SIG-M5 (cell line): ENCODE measurements around the gene TMEM176A.
"Not testable (repeated sequence)": the region's sequence is repeated elsewhere in the genome, so short reads cannot be mapped to it uniquely, and the experiment has no call there.

Experiments
- DNase-seq: peaks from one replicate; lab custom pipeline; 2025; lab: John Stamatoyannopoulos, UW

Gene TMEM176A, protein sequence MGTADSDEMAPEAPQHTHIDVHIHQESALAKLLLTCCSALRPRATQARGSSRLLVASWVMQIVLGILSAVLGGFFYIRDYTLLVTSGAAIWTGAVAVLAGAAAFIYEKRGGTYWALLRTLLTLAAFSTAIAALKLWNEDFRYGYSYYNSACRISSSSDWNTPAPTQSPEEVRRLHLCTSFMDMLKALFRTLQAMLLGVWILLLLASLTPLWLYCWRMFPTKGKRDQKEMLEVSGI

DNA sequence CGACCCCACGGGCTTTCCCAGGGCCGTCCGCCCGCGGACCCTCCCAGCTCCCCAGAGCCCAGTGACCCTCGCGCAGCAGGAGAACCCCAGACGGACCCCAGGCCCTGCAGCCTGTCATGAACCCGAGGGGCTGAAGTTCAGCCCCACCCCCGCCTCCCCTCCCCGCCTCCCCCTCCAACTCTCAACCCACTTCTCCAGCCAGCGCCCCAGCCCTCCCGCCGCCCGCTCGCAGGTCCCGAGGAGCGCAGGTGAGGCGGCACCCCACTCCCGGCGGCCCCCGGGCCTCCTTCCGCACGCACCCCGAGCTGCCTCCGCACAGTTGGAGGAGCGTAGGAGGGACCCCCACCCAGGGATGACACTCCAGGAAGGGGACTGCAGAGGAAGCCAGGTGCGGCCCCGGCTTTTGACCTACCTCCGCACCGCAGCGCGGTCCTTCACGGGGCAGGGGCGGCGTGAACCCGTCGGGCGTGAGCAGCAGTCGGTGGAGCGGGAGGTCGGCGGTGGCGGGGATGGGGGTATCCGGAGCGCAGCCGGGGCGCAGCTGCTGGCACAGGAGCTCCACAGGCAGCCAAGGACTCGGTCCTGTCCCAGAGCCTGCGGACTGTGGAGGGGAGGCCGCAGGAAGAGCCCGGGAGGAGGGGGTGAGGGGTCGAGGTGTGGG lies at the start of gene TMEM176A:
Gene TMEM176A, plus strand, starts transcription at position 189 of the 661 bp plus-strand sequence. CDS start 782 bp downstream, outside the sequence.
- DNase-seq, result no peak

DNA sequence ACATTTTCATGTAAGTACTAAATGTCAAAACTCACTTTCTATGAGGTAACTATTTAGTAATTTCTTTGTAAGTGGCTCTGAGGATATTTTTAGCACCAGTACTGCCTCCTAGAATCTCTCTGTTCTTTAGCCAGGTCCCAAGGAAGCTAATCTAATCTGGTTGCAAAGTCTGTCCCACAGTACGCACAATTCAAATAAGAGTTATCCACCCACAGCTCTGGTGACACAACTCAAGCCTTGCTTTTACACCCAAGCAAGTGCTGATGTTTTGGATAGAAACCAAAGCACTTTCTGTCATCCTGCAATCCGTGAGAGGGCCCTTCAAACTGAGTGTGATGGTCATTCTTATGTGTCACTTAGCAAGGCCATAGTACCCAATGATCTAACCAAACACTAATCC lies 48.9 kb upstream of the TMEM176A start:
- no peak for DNase-seq

DNA sequence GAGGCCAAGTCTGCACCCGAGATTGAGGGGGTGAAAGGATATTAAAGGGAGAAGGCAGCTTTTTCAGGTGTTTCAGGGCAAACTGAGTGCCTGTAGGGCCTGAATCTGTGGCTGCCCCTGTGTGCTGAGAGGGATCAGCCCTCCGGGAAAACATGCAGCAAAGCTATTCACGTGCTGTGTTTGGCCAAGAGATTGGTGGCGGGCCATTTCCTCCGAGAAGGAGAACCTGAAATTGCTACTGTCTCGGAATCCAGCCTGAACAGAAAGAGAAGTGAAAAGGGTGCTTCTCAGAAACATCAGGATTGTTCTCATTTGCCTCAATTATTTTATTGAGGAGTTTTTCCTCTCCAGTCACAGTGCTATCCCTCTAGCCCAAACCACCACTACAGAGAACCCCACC lies 47.3 kb upstream of the TMEM176A start:
- no peak for DNase-seq

DNA sequence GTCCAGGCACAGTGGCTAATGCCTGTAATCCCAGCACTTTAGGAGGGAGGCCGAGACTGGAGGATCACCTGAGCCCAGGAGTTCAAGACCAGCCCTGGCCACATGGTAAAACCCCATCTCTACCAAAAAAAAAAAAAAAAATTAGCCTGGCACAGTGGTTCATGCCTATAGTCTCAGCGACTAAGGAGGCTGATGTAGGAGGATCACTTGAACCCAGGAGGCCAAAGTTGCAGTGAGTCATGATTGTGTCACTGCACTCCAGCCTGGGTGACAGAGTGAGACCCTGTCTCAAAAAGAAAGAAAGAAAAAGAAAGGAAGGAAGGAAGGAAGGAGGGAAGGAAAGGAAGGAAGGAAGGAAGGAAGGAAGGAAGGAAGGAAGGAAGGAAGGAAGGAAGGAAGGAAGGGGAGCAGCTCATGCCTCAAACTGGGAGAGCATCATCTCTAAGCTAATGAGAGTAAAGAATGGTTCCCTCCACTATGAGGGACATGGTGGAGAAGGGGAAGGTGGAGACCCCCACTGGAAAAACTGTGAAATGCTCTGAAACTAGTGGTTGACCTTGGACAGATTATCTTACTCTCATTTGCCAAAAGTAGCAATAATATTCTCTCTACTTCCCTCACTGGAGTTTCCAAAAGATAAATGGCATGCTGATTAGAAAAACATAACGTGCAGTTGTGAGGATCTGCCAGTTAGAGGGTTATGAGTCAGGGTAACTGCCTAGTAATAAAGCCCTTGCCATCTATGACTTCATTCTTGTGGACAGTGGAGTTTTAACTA lies 46.6 kb upstream of the TMEM176A start:
- no peak for DNase-seq

DNA sequence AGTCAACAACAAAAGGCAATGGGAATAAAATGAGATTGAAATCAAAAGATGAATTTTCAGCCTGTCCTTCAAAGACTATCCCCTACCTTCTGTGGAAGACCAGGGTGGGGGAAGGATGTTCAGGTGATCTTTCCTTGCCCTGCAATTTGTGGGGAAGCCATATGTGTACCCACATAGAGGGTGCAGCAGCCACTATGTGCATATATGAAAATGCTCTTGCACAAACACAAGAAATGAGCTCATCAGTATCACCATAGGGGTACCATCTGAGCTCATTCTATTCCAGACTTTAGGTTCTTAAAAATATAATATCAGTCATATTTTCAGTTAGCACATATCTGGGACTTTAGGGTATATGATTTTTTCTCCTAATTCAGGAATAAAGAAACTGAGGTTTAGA lies 45.6 kb upstream of the TMEM176A start:
- no peak for DNase-seq

DNA sequence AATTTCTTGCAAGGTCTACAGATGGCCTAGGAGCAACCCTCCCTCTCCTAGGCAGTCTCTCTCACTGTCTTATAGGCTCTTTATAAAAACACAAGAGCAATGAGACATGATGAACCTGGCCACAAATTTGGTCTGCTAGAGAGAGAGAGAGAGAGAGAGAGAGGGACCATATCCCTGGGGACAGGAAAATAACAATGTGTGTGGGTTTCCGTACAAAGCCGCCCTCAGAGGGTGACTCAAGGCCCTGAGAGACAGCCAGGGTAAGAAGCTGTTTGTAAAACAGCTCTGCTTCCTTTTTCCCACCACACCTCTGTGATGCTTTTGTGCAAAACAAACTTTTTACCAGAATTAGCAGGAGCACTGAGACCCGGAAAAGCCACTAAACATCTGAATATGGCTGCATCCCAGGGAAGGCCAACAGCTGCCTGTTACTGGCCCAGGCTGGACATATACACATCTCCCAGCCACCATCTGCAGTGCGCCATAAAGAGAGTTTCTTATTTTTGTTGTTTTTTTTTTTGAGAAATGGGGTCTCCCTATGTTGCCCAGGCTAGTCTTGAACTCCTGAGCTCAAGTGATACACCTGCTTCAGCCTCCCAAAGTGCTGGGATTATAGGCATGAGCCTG lies 45.0 kb upstream of the TMEM176A start:
- no peak for DNase-seq

DNA sequence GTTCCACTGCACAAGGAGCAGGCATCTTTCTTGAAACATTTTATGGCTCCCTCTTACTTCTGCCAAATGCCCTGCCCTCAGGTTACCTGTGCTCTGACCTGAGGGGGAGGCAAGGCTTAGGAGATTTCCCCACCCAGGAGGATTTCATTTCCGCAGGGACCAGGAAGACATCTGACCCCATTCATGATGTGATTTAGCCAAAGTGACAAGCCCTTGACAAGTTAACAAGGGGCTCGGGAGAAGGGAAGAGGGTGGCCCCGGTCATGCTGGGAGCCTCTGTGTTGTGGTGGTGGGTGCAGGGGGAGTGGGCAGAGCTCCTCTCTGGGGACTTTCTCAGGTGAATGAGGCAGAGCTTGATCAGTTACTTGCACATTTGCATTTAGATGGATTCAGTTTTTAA lies 44.4 kb upstream of the TMEM176A start:
- DNase-seq, result no peak

DNA sequence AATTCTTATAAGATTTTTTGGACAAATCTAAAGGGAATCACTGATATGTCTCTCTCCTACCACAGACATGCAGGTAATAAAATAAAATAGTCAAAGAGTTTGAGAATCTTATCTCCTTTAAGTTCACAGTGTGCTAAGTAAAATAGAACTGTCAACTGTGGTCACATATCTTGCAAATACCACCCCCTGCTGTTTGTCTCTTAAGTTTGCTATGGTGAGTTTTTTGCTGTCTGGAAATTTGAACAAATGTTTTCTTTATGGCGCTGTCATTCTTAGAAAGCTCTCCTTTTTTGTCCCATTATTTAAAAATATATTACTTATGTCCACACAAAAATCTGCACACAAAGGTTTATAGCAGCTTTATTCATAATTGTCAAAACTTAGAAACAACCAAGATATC lies 43.7 kb upstream of the TMEM176A start:
- no peak for DNase-seq

DNA sequence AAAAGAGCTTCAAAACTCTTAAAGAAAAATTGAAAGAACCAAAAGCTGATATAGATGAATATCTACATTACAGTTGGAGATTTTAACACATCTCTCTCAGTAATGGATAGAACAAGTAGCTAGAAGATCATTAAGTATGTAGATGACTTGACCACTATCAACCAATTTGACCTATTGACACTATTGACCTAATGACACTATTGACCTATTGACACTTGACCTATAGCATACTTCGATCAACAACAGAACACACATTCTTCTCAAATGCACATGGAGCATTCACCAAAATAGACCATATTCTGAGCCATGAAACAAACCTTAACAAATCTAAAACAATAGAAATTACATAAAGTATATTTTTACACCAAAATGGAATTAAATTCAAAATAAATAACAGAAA lies 41.1 kb upstream of the TMEM176A start:
- DNase-seq, result no peak

DNA sequence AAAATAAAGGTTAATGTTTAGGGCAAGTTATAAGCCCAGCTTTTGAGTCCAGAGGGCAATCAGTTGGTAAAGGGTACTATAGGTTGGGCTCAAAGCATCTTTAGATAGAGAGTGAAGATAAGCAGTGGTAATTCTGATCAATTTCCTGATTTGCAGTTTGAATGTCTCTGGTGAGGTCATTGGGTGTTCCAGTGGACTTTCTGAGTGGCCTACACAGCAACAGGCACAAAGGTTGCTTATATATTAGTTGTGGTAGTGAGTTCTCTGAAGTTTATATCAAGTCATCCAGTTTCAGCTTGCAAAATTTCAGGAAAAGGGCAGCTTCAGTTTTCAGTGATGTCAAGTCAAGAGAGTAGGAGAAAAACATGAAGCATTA lies 34.2 kb upstream of the TMEM176A start:
- no peak for DNase-seq

DNA sequence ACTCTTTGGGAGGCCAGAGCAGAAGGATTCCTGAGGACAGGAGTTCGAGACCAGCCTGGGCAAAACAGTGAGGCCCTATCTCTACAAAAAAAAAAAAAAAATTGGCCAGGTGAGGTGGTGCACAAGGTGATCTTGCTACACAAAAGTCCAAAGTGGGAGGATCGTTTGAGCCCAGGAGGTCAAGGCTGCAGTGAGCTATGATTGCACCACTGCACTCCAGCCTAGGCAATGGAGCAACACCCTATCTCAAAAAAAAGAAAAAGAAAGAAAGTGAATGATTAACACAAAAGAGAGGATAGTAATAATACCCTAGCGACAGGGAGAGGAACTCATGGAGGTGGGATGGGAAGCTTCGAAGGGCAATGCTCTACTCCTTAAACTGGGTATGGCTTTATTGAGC lies 30.8 kb upstream of the TMEM176A start:
- DNase-seq, result no peak

DNA sequence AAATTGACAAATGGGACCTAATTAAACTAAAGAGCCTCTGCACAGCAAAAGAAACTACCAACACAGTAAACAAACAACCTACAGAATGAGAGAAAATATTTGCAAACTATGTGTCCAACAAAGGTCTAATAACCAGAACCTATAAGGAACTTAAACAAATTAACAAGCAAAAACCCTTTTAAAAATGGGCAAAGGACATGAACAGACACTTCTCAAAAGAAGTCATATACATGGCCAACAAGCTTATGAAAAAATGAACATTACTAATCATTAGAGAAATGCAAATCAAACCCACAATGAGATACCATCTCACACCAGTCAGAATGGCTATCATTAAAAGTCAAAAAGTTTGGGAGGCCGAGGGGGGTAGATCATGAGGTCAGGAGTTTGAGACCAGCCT lies 26.4 kb upstream of the TMEM176A start:
- not testable (repeated sequence) for DNase-seq

DNA sequence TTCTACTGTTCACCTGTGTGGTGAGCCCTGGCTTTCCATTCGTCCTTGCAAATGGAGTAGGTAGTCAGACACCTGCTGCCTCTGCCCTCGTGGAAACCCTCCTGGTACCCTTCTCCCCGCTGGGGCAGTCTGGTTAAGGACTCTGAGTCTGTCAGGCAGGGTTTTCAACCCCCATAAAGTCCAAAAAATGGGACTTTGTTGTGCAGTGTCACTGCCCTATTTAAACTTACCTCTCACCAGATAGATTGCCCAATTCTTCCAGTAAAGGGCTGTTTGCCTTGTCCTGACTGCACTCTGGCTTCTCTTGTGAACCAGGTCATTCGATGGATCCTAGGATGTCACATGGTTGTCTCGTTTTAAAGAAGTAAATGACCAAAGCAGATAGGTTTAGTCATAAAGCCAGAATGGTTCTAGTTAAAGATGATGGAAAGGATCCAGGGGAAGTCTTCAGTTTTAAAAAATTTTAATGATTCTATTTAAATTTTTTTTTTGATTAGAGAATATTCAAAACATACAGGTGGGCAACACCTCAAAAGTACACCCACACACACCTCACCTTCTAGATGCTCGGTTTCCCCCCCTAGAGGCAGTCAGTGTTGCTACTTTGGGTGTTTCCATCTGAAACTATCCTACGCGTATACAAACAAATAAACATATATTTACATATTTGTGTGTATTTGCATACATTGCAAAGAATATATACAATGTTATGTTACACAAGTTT lies 22.4 kb upstream of the TMEM176A start:
- no peak for DNase-seq

DNA sequence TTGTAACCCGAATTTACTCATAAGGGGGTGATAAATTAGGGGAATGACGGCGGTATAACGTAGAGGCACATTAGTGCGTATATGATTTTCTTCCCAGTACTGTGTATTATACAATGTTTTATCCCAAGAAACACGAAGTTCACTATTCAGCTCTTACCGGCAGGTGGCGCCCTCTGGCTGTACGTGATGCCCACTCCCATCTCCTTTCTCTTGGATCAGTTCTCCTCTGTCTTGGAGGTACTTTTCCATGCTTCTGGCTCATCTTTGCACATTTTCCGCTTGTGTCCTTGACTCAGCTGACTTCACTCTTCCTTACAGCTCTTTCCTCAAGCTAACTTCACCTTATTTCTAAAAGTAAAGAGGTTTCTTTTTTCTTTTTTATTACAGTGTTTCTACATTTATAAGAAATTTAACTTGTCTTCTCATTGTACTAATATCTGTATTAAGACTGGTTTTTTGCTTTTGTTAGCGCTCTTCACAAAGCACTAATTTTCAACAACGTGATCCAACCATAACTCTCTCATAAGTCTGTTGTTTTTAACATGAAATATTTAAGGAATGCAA lies 21.7 kb upstream of the TMEM176A start:
- DNase-seq, result no peak

DNA sequence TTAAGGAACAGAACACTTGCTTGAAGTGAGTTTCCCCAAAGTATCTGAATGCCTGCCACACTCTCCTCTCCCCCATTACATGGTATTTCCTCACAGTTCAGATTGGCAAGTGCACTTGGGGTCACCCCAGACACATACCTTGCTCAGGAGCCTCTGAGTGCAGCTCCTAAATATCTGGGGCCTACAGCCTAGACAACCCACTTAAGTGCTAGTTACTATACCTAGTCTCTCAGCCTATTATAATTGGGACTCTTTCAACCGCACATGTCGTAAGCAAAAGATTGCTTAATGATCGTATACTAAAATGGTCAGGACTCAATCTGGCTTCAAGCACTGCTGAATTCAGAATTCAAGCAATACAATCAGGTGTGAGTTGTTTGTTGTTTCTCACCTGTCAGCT lies 20.3 kb upstream of the TMEM176A start:
- DNase-seq, result no peak

DNA sequence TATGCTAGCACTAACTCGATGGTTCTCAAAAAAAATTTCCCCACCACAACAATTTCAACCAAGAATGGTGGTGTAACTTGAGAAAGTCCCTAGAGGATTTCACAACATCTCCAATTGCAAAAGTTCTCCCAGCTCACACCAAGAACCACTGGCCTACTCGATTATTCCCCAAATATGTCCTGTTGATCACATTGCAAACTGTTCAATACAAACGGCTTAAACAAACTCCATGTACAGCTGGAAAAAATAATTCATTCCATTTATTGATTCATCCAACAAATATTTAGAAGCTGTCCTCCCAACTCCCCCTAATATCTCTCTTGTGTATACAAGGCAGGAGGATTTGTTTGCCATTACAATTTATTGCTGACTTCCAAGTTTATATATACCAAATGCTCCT lies 19.5 kb upstream of the TMEM176A start:
- no peak for DNase-seq

DNA sequence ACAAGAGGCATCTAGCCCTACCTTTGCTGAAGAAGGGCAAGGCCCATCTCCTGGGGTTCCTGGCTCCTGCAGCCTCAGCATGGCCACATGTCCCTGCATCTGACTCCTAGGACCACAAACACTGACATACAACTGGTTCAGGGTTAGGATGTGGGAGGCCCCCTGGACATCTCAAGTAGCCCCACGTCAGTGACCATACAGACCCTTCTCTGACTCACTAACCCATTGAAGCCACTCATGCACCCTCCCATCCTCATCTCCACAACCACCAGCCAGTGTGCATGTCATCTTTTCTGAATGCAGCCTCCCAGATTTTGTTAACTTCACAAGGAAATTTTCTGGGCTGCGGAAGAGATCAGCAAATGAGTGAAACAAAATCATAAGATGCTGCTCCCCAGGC lies 18.6 kb upstream of the TMEM176A start:
- DNase-seq, result no peak

DNA sequence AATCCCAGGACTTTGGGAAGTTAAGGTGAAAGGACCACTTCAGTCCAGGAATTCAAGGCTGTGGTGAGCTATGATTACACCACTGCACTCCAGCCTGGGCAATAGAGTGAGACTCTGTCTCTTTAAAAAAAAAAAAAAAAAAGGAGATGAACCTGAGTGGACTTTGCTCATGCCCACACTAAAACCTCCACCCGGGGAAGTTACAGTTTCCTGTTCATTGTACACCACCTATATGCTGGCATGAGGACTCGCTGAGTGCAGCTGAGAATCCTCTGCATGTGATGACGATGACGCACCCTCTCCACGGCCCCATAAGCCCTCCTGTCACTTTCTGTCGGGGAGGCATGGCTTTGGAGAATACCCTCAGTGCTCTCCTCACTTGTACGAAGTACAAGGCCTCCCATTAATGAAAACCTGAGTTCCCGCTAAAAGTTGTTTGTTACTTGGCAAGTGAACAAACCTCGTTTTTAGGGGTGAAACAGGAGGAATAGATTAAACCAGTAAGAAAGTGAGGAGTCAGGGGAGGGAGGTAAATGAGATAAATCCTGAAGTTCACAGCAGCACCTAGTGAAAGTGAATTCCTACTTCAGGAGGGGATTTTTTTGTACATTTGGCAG lies 16.3 kb upstream of the TMEM176A start:
- DNase-seq, result no peak

DNA sequence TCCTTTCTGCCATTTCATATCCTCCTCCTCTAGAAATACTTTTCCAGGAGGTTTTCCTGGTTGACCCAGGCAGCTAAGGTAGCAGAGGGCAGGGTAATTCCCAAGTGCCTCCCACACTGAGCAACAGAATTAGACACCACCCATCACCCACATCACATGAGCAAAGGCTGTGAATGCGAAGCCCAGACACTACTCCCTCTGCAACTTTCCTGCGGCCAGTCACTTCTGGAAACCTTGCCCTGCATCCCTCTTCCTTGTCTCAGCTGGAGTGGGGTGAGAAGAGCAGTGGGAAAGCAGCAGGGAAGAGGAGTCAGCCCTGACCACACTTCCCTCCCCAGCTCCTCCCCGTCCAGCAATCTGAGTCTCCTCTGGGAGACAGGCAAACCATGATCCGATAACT lies 15.6 kb upstream of the TMEM176A start:
- DNase-seq, result no peak

DNA sequence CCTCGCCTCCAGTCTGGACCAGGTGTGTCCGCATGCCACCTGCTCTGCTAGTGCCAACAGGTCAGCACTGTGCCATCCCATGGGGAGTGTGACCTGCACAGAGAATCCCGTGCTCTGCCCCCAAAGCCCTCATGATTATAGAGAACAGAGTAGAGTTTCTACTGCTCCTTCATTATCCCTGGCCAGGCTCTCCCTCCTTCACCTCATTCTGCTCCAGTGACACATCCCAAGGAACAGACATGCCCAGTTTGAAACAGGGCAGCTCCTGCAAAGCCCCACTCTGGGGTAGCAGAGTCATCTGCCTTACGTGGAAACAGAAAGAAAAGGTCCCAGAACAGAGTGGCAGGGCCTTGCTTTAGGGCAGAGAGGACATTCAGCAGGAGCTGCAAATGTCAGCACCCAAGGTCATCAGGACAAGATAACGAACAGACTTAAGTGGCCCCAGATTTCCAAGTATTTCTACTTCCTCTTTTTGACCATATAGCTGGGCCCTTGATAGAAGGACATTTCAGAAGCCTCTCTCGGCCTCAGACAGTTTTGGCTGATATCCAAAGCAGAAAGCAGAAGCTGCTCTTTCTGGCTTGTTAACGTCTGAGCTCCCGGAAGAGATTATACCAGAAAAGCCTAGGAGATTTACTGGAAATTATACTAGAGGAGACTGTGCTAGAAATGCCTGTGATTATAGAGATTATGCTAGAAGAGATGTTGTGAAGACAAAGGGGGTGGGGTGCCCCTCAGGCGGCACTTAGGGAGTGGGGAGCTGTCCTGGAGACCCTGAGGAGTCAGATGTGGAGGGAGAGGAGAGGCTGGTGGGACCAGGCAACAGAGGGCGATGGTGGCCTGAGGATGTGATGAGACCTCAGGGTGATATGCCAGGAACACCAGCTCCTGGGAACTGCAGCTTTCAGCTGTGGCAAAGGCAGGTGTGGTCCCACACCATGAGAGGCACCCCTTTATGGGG lies 13.0 kb upstream of the TMEM176A start:
- peak; percentile 19 for DNase-seq
